SK-N-SH (cell line): Measurements from ENCODE around the gene SH2B3.

Experiments
- EP300 ChIP-seq, 2 experiments: IDR thresholded peaks; 2 replicates each; pipeline versions ENCODE4 v1.4.0 to v1.6.1; 2012; ENCODE audit warnings: borderline replicate concordance in 1 of 2, low read depth in 1 of 2, low read length in 1 of 2
- EZH2phosphoT487 ChIP-seq: fragments of 200-600 bp; sonication (generic); IDR thresholded peaks from 2 replicates; pipeline ENCODE4 v1.6.1; 2017; ENCODE audit warnings: low read depth, mixed run types, mild to moderate bottlenecking, antibody characterized with exemption, moderate library complexity, borderline replicate concordance
- JUND ChIP-seq: IDR thresholded peaks from 2 replicates; pipeline ENCODE4 v1.4.0; 2012
- MAX ChIP-seq: IDR thresholded peaks from 2 replicates; pipeline ENCODE4 v1.4.0; 2012; ENCODE audit warnings: low read depth
- POLR2AphosphoS5 ChIP-seq: IDR thresholded peaks from 2 replicates; pipeline ENCODE4 v1.6.1; 2012; ENCODE audit warnings: low read depth, low read length
- RAD21 ChIP-seq: IDR thresholded peaks from 2 replicates; pipeline ENCODE4 v1.6.1; 2012; ENCODE audit warnings: mild to moderate bottlenecking, low read length
- REST ChIP-seq: IDR thresholded peaks from 2 replicates; pipeline ENCODE4 v1.6.1; 2012; ENCODE audit warnings: mild to moderate bottlenecking, low read depth, low read length, moderate library complexity
- SIN3A ChIP-seq: IDR thresholded peaks from 2 replicates; pipeline ENCODE4 v1.6.1; 2012; ENCODE audit warnings: low read depth, mild to moderate bottlenecking, low read length, moderate library complexity, borderline replicate concordance
- TAF1 ChIP-seq: IDR thresholded peaks from 2 replicates; pipeline ENCODE4 v1.6.1; 2012; ENCODE audit warnings: low read depth, mild to moderate bottlenecking, low read length, moderate library complexity, borderline replicate concordance
- TEAD4 ChIP-seq: IDR thresholded peaks from 2 replicates; pipeline ENCODE4 v1.4.0; 2012; ENCODE audit warnings: mild to moderate bottlenecking, borderline replicate concordance; ENCODE audit not compliant: insufficient read depth
- TF ChIP-seq, protein P1 (sequence below): fragments of 200-600 bp; sonication (generic); IDR thresholded peaks from 2 replicates; pipeline ENCODE4 v1.6.1; 2017; ENCODE audit warnings: antibody characterized with exemption, mild to moderate bottlenecking, moderate library complexity
- TF ChIP-seq, protein P2 (sequence below): fragments of 150-350 bp; IDR thresholded peaks from 2 replicates; pipeline ENCODE4 v1.6.1; 2017; ENCODE audit warnings: antibody characterized with exemption, low read length, low read depth, borderline replicate concordance

- TF ChIP-seq, protein P1, sequence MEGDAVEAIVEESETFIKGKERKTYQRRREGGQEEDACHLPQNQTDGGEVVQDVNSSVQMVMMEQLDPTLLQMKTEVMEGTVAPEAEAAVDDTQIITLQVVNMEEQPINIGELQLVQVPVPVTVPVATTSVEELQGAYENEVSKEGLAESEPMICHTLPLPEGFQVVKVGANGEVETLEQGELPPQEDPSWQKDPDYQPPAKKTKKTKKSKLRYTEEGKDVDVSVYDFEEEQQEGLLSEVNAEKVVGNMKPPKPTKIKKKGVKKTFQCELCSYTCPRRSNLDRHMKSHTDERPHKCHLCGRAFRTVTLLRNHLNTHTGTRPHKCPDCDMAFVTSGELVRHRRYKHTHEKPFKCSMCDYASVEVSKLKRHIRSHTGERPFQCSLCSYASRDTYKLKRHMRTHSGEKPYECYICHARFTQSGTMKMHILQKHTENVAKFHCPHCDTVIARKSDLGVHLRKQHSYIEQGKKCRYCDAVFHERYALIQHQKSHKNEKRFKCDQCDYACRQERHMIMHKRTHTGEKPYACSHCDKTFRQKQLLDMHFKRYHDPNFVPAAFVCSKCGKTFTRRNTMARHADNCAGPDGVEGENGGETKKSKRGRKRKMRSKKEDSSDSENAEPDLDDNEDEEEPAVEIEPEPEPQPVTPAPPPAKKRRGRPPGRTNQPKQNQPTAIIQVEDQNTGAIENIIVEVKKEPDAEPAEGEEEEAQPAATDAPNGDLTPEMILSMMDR, result no peak
- no peak for TF ChIP-seq TEAD4
- no peak for TF ChIP-seq EP300 (IDR thresholded peaks at IDR 0.05; ENCODE audit: borderline replicate concordance in 1 of 2, low read depth in 1 of 2, low read length in 1 of 2)
- TF ChIP-seq, protein P2, sequence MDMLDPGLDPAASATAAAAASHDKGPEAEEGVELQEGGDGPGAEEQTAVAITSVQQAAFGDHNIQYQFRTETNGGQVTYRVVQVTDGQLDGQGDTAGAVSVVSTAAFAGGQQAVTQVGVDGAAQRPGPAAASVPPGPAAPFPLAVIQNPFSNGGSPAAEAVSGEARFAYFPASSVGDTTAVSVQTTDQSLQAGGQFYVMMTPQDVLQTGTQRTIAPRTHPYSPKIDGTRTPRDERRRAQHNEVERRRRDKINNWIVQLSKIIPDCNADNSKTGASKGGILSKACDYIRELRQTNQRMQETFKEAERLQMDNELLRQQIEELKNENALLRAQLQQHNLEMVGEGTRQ, result no peak
- no peak for TF ChIP-seq SIN3A
- no peak for TF ChIP-seq MAX
- no peak for TF ChIP-seq RAD21
- no peak for TF ChIP-seq TAF1
- TF ChIP-seq POLR2AphosphoS5, result no peak
- no peak for TF ChIP-seq EZH2phosphoT487
- no peak for TF ChIP-seq JUND
- no peak for TF ChIP-seq REST
These were observed 25.7 kb upstream of the SH2B3 start for GRCh38 chr12:111379942-111380554.
